OCI-LY7 (cell line): ENCODE results near the gene IL4I1. TPM values are rescaled to one million over a fixed set of nuclear protein-coding genes. Genes with fewer than 3 reads are reported as not detected.
"Not testable (repeated sequence)": the region's sequence is repeated elsewhere in the genome, so short reads cannot be mapped to it uniquely, and the experiment has no call there.

Experiments used
- BruUV-seq: library from RNA; stranded (reverse); fragments of 400-500 nt; replicated peaks from 2 replicates; lab custom pipeline; 2021; lab: Mats Ljungman, UMichigan
- CTCF ChIA-PET: fragments of 300-600 bp; sonication (Branson Sonifier 250); formaldehyde crosslinking; loops from one replicate; lab custom pipeline; 2022; ENCODE audit warnings: antibody characterized with exemption; ENCODE audit not compliant: unreplicated experiment; lab: Charles Lee
- POLR2A ChIA-PET: fragments of 300-600 bp; sonication (Branson Sonifier 250); formaldehyde crosslinking; loops from one replicate; lab custom pipeline; 2022; ENCODE audit warnings: antibody characterized with exemption; lab: Charles Lee
- DNase-seq: peaks from one replicate; pipeline ENCODE4 v3.0.0-alpha.2; 2015; ENCODE audit warnings: low spot score
- H2AFZ ChIP-seq: fragments of 200-600 bp; sonication (generic), shearing (Covaris generic); 2 replicates; pipeline ENCODE4 v1.6.1; 2014; ENCODE audit warnings: mild to moderate bottlenecking, antibody characterized with exemption, low read length, moderate library complexity
- H3K27ac ChIP-seq: fragments of 200-600 bp; sonication (generic); 2 replicates; pipeline ENCODE4 v1.5.1; 2014; ENCODE audit warnings: mixed run types, low read depth, mild to moderate bottlenecking, moderate library complexity, low read length, inconsistent platforms; ENCODE audit not compliant: poor library complexity, severe bottlenecking
- H3K36me3 ChIP-seq: fragments of 200-600 bp; sonication (generic); 2 replicates; pipeline ENCODE4 v1.6.1; 2014; ENCODE audit warnings: mild to moderate bottlenecking, antibody characterized with exemption, low read length, moderate library complexity, mixed read lengths; ENCODE audit not compliant: insufficient read depth
- H3K4me1 ChIP-seq: fragments of 200-600 bp; sonication (generic); 2 replicates; pipeline ENCODE4 v1.5.1; 2014; ENCODE audit warnings: mild to moderate bottlenecking, low read length; ENCODE audit not compliant: insufficient read depth, poor library complexity, severe bottlenecking
- H3K4me2 ChIP-seq: fragments of 200-600 bp; sonication (generic); 2 replicates; pipeline ENCODE4 v1.6.1; 2014; ENCODE audit warnings: mild to moderate bottlenecking, low read length
- H3K4me3 ChIP-seq: fragments of 200-600 bp; sonication (generic); 2 replicates; pipeline ENCODE4 v1.5.1; 2014; ENCODE audit warnings: mild to moderate bottlenecking, low read depth, low read length; ENCODE audit not compliant: poor library complexity, severe bottlenecking
- H3K79me2 ChIP-seq: fragments of 200-600 bp; sonication (generic); 2 replicates; pipeline ENCODE4 v1.6.1; 2016; ENCODE audit warnings: low read depth, mild to moderate bottlenecking, low read length, moderate library complexity, mixed read lengths; ENCODE audit not compliant: insufficient read depth
- H3K9me2 ChIP-seq: fragments of 200-600 bp; sonication (generic); 2 replicates; pipeline ENCODE4 v1.6.1; 2016; ENCODE audit warnings: mild to moderate bottlenecking, low read length, mixed read lengths; ENCODE audit not compliant: insufficient read depth
- H3K9me3 ChIP-seq: fragments of 200-600 bp; sonication (generic); 2 replicates; pipeline ENCODE4 v1.6.1; 2014; ENCODE audit warnings: mild to moderate bottlenecking, mixed run types, low read length, mixed read lengths
- H4K20me1 ChIP-seq: fragments of 200-600 bp; sonication (generic); 2 replicates; pipeline ENCODE4 v1.6.1; 2014; ENCODE audit warnings: mild to moderate bottlenecking, antibody characterized with exemption, low read length, moderate library complexity, mixed read lengths; ENCODE audit not compliant: insufficient read depth
- CTCF ChIP-seq: fragments of 200-600 bp; sonication (generic); conservative IDR thresholded peaks from 2 replicates; pipeline ENCODE4 v1.5.1; 2014; ENCODE audit warnings: mild to moderate bottlenecking, antibody characterized with exemption, low read length, moderate library complexity, mixed read lengths
- EZH2phosphoT487 ChIP-seq: fragments of 200-600 bp; sonication (generic); IDR thresholded peaks from 2 replicates; pipeline ENCODE4 v1.6.1; 2018; ENCODE audit warnings: low read depth, borderline replicate concordance, mild to moderate bottlenecking, mixed run types, antibody characterized with exemption, low read length, moderate library complexity, mixed read lengths
- intact Hi-C: fragments of 100-400 bp; cut with micrococcal nuclease; formaldehyde crosslinking; loops from one replicate; pipeline ENCODE4 v1.10.0; 2022; ENCODE audit not compliant: unreplicated experiment
- total RNA-seq, 2 experiments: library from RNA; depleted of rRNA in 1 of 2; stranded (reverse); fragments of >200 nt in 1 of 2; shearing (Covaris generic) in 1 of 2; gene quantifications; 2 replicates each; pipeline ENCODE4 v1.2.3, GENCODE V29; 2014 to 2022

Gene IL4I1
- total RNA-seq, 2 experiments from 2014 or later: 0.25 to 1.7 TPM

GRCh38 chr19:49927526-49928264, 31.0 kb upstream of the IL4I1 start:
- peaks cover 71% of the 10 kb centered on the region for H3K4me1 ChIP-seq
- H3K9me3 ChIP-seq: no peaks in the 10 kb centered on the region
- no peaks in the 10 kb centered on the region for H3K9me2 ChIP-seq
- intact Hi-C loops: no loop called here
- H3K4me3 ChIP-seq: peak overlapping the region; percentile 91
- no peak for DNase-seq
- POLR2A ChIA-PET: interaction anchor here (0.9 to 1.5 kb wide), 2 partner anchors 16 to 51 kb away, joined by 3 to 4 read pairs; no protein-coding TSS in a partner anchor
- peak overlapping the region; percentile 92 for H3K4me2 ChIP-seq
- TF ChIP-seq CTCF (no peak), EZH2phosphoT487 (no peak)
- peaks cover 89% of the 10 kb centered on the region for H3K36me3 ChIP-seq
- H4K20me1 ChIP-seq: peaks cover 28% of the 10 kb centered on the region
- no TSS peak for BruUV-seq
- CTCF ChIA-PET: no interaction called here
- H3K27ac ChIP-seq: peak overlapping the region; percentile 90
- no peak overlapping the region for H2AFZ ChIP-seq
- peaks cover 93% of the 10 kb centered on the region for H3K79me2 ChIP-seq

- peaks cover 76% of the 10 kb centered on the region for H3K4me1 ChIP-seq
- H3K9me2 ChIP-seq: no peaks in the 10 kb centered on the region
- H3K27ac ChIP-seq: peak overlapping the region; percentile 90
- peaks cover 89% of the 10 kb centered on the region for H3K36me3 ChIP-seq
- TF ChIP-seq EZH2phosphoT487 (no peak), CTCF (no peak)
- no peak for DNase-seq
- CTCF ChIA-PET: no interaction called here
- H3K4me2 ChIP-seq: peak overlapping the region; percentile 92
- BruUV-seq: no TSS peak
- H3K79me2 ChIP-seq: peaks cover 98% of the 10 kb centered on the region
- H2AFZ ChIP-seq: no peak overlapping the region
- H4K20me1 ChIP-seq: peaks cover 21% of the 10 kb centered on the region; the same call in 1 of the 2 replicates
- POLR2A ChIA-PET: no interaction called here
- peak overlapping the region; percentile 91 for H3K4me3 ChIP-seq
- H3K9me3 ChIP-seq: no peaks in the 10 kb centered on the region
- intact Hi-C loops: no loop called here
Measured at GRCh38 chr19:49926515-49926914, 29.8 kb upstream of the IL4I1 start.

GRCh38 chr19:49925486-49925885, 28.8 kb upstream of the IL4I1 start:
- ChIA-PET POLR2A (no interaction called here), CTCF (no interaction called here)
- Histone ChIP-seq H3K79me2 (peaks cover 98% of the 10 kb centered on the region), H3K27ac (peak overlapping the region; percentile 85), H3K4me3 (peak overlapping the region; percentile 62), H3K36me3 (peaks cover 89% of the 10 kb centered on the region), H3K4me2 (peak overlapping the region; percentile 82), H4K20me1 (peaks cover 11% of the 10 kb centered on the region; the same call in 1 of the 2 replicates), H2AFZ (no peak overlapping the region), H3K9me2 (no peaks in the 10 kb centered on the region), H3K4me1 (peaks cover 67% of the 10 kb centered on the region), H3K9me3 (no peaks in the 10 kb centered on the region)
- intact Hi-C loops: no loop called here
- no TSS peak for BruUV-seq
- no peak for TF ChIP-seq CTCF
- DNase-seq: no peak

GRCh38 chr19:49924881-49925210, 28.2 kb upstream of the IL4I1 start:
- H3K4me2 ChIP-seq: peak overlapping the region; percentile 82

More at GRCh38 chr19:49924881-49925210, 28.2 kb upstream of the IL4I1 start:
- H3K4me1 ChIP-seq: peaks cover 62% of the 10 kb centered on the region
- H2AFZ ChIP-seq, H3K9me3 ChIP-seq, DNase-seq, BruUV-seq, CTCF ChIA-PET, H3K9me2 ChIP-seq, H4K20me1 ChIP-seq: not testable (repeated sequence)
- intact Hi-C loops: loop anchor here (1.0 kb wide), 3 partner anchors 28 to 75 kb away; partner anchors contain the start of genes AKT1S1 and TBC1D17
- peaks cover 99% of the 10 kb centered on the region for H3K79me2 ChIP-seq
- POLR2A ChIA-PET: interaction anchor here (0.9 kb wide), 1 partner anchor 28 kb away, joined by 6 read pairs; the partner anchor contains the start of gene IL4I1
- H3K4me3 ChIP-seq: peak overlapping the region; percentile 62
- H3K27ac ChIP-seq: peak overlapping the region; percentile 85
- H3K36me3 ChIP-seq: peaks cover 90% of the 10 kb centered on the region
